Measurements from ENCODE around the gene PRR14. TPM values are rescaled to one million over a fixed set of nuclear protein-coding genes. Genes with fewer than 3 reads are reported as not detected.

The PRR14 gene
- total and polyA plus RNA-seq, 8 donors = 9.0 to 123 (median 79.6) TPM

- no peaks in the 10 kb centered on the region for H3K27me3 ChIP-seq
These were observed 18.5 kb downstream of the PRR14 start for GRCh38 chr16:30669026-30669902.

GRCh38 chr16:30669903-30670824 is 19.4 kb downstream of the PRR14 start:
- 76 to 85% (median 82%) methylated on average over 13 to 14 of the region's 14 CpGs for WGBS, 5 donors
- Histone ChIP-seq H3K4me1 (peaks cover 0 to 8% (median 4%) of the 10 kb centered on the region in 4 donors), H3K36me3 (peaks cover 50 to 67% (median 60%) of the 10 kb centered on the region in 4 donors), H3K9me3 (no peaks in the 10 kb centered on the region), H3K27me3 (no peaks in the 10 kb centered on the region), H3K27ac (no peak overlapping the region), H3K4me3 (no peak overlapping the region)
- intact Hi-C loops (cut with DNase I; ENCODE audit: low total_unique reads) = no loop called here
- TF ChIP-seq, protein P1, sequence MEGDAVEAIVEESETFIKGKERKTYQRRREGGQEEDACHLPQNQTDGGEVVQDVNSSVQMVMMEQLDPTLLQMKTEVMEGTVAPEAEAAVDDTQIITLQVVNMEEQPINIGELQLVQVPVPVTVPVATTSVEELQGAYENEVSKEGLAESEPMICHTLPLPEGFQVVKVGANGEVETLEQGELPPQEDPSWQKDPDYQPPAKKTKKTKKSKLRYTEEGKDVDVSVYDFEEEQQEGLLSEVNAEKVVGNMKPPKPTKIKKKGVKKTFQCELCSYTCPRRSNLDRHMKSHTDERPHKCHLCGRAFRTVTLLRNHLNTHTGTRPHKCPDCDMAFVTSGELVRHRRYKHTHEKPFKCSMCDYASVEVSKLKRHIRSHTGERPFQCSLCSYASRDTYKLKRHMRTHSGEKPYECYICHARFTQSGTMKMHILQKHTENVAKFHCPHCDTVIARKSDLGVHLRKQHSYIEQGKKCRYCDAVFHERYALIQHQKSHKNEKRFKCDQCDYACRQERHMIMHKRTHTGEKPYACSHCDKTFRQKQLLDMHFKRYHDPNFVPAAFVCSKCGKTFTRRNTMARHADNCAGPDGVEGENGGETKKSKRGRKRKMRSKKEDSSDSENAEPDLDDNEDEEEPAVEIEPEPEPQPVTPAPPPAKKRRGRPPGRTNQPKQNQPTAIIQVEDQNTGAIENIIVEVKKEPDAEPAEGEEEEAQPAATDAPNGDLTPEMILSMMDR (IDR thresholded peaks at IDR 0.05) = no peak
- TF ChIP-seq POLR2A (IDR thresholded peaks at IDR 0.05) = no peak
- no peak for TF ChIP-seq POLR2AphosphoS5 (IDR thresholded peaks at IDR 0.05)
- TF ChIP-seq EP300 (IDR thresholded peaks at IDR 0.05) = no peak
- DNase-seq = no peak

More at GRCh38 chr16:30669026-30669902, 18.5 kb downstream of the PRR14 start:
- intact Hi-C loops (cut with DNase I; ENCODE audit: low total_unique reads) = no loop called here
- DNase-seq = no peak
- WGBS, 5 donors = 90 to 94% (median 92%) methylated on average over 30 to 41 of the region's 41 CpGs
- Histone ChIP-seq H3K27ac (no peak overlapping the region), H3K36me3 (peaks cover 59 to 76% (median 69%) of the 10 kb centered on the region in 4 donors), H3K9me3 (no peaks in the 10 kb centered on the region), H3K4me1 (peaks cover 0 to 17% (median 11%) of the 10 kb centered on the region in 4 donors), H3K4me3 (no peak overlapping the region)
- no peak for TF ChIP-seq POLR2AphosphoS5 (IDR thresholded peaks at IDR 0.05)
- TF ChIP-seq POLR2A (IDR thresholded peaks at IDR 0.05) = no peak
- TF ChIP-seq EP300 (IDR thresholded peaks at IDR 0.05) = no peak
- TF ChIP-seq, protein P1 (IDR thresholded peaks at IDR 0.05) = no peak

DNA sequence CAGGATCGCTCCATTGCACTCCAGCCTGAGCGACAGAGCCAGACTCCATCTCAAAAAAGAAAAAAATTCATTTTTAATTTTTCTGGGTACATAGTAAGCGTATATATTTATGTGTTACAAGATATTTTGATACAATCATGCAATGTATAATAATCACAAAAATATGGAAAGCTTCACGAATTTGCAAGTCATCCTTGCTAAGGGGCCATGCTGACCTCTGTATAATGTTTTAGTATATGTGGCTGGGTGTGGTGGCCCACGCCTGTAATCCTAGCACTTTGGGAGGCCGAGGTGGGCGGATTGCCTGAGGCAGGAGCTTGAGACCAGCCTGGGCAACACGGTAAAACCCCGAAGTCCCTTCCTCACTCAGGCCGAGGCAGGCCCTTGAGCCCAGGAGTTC is 24.4 kb downstream of the PRR14 start:
- no peak for TF ChIP-seq POLR2A (IDR thresholded peaks at IDR 0.05)
- TF ChIP-seq POLR2AphosphoS5 (IDR thresholded peaks at IDR 0.05) = no peak
- TF ChIP-seq, protein P1 (IDR thresholded peaks at IDR 0.05) = no peak
- no peak for TF ChIP-seq EP300 (IDR thresholded peaks at IDR 0.05)
- peaks cover 0 to 17% (median 11%) of the 10 kb centered on the region in 4 donors for H3K36me3 ChIP-seq
- intact Hi-C loops (cut with DNase I; ENCODE audit: low total_unique reads) = no loop called here
- no peak for DNase-seq
- H3K27me3 ChIP-seq = no peaks in the 10 kb centered on the region
- no peak overlapping the region for H3K4me3 ChIP-seq
- no peak overlapping the region for H3K27ac ChIP-seq
- 83 to 93% (median 88%) methylated on average over 10 of the region's 10 CpGs for WGBS, 5 donors
- no peaks in the 10 kb centered on the region for H3K4me1 ChIP-seq
- no peaks in the 10 kb centered on the region for H3K9me3 ChIP-seq

DNA sequence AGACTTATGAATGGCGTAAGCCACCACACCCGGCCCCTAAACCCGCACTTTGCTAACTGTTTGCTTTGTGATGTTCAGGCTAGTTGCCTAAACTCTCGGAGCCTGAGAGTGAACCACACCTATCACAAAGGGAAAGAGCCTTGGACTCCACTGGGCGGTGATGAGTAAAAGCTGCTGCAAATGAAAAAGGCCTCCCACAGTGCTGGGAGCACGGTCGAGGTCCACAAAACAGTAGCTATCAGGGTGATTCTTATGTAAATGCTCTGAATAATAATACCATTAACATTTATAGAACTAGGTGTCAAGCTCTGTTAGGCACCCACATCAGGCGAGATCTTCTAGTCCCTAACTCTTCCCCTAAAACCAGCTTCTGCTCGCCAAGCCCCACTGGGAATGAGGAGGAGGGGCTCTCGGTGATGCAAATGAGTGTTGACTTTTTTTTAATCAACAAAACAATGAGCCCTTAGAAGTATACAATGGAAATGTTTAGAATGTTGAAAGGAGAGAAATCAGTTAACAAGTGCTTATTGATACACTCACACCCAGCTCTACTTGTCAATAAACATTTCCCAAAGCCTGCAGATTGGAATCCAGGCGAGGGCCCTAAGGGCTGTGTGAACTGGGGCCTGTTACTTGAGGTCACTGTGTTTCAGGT is 27.3 kb downstream of the PRR14 start:
- Histone ChIP-seq H3K27ac (no peak overlapping the region), H3K27me3 (no peaks in the 10 kb centered on the region), H3K4me1 (no peaks in the 10 kb centered on the region), H3K9me3 (no peaks in the 10 kb centered on the region), H3K4me3 (no peak overlapping the region), H3K36me3 (no peaks in the 10 kb centered on the region)
- 65 to 81% (median 70%) methylated on average over 11 of the region's 11 CpGs for WGBS, 5 donors
- intact Hi-C loops (cut with DNase I; ENCODE audit: low total_unique reads) = no loop called here
- TF ChIP-seq POLR2AphosphoS5 (IDR thresholded peaks at IDR 0.05) = no peak
- TF ChIP-seq, protein P1 (IDR thresholded peaks at IDR 0.05) = no peak
- no peak for TF ChIP-seq POLR2A (IDR thresholded peaks at IDR 0.05)
- TF ChIP-seq EP300 (IDR thresholded peaks at IDR 0.05) = no peak
- DNase-seq = no peak
